Fibroblast of lung (primary cell): ENCODE measurements around the gene RNF145. TPM values are rescaled to one million over a fixed set of nuclear protein-coding genes. Genes with fewer than 3 reads are reported as not detected.
A peak's percentile ranks its signal among the peaks of the same experiment; 100 is the strongest.

Source experiments
- DNase-seq, 2 donors: peaks; one replicate each; pipeline versions ENCODE4 v3.0.0 to v3.0.0-alpha.2; 2010; ENCODE audit warnings: low read depth in 2 of 2
- H2AFZ ChIP-seq: 2 replicates; pipeline ENCODE4 v1.5.1; 2012; ENCODE audit warnings: low read length, control low read depth, inconsistent platforms
- H3K27ac ChIP-seq: 2 replicates; pipeline ENCODE4 v1.5.1; 2011; ENCODE audit warnings: low read length, control low read depth; ENCODE audit not compliant: insufficient read depth
- H3K27me3 ChIP-seq: 2 replicates; pipeline ENCODE4 v1.5.1; 2011; ENCODE audit warnings: mild to moderate bottlenecking, low read length; ENCODE audit not compliant: control insufficient read depth, insufficient read depth
- H3K36me3 ChIP-seq: 2 replicates; pipeline ENCODE4 v1.5.1; 2011; ENCODE audit warnings: low read length; ENCODE audit not compliant: control insufficient read depth, insufficient read depth
- H3K4me1 ChIP-seq: 2 replicates; pipeline ENCODE4 v1.5.1; 2011; ENCODE audit warnings: low read length; ENCODE audit not compliant: control insufficient read depth, insufficient read depth; ENCODE audit errors: extremely low read depth
- H3K4me2 ChIP-seq: 2 replicates; pipeline ENCODE4 v1.5.1; 2011; ENCODE audit warnings: low read length, control low read depth; ENCODE audit not compliant: insufficient read depth; ENCODE audit errors: extremely low read depth
- H3K4me3 ChIP-seq, 4 experiments: fragments of 200-600 bp in 1 of 4; sonication (generic) in 1 of 4; replicated peaks in 1 of 4; 2 replicates each; pipeline ENCODE4 v1.5.1; 2011 to 2016; ENCODE audit warnings: low read length in 4 of 4, low read depth in 3 of 4, mild to moderate bottlenecking in 3 of 4, control low read depth in 2 of 4, inconsistent platforms in 1 of 4, mixed read lengths in 1 of 4; ENCODE audit not compliant: insufficient read depth in 1 of 4; ENCODE audit errors: control extremely low read depth in 1 of 4
- H3K79me2 ChIP-seq: 2 replicates; pipeline ENCODE4 v1.5.1; 2012; ENCODE audit warnings: mild to moderate bottlenecking, low read length, inconsistent platforms; ENCODE audit not compliant: control insufficient read depth, insufficient read depth
- H3K9ac ChIP-seq: 2 replicates; pipeline ENCODE4 v1.5.1; 2011; ENCODE audit warnings: mild to moderate bottlenecking, low read length, control low read depth; ENCODE audit not compliant: insufficient read depth
- H3K9me3 ChIP-seq: 2 replicates; pipeline ENCODE4 v1.5.1; 2012; ENCODE audit warnings: low read depth, low read length; ENCODE audit not compliant: control insufficient read depth, insufficient read depth
- H4K20me1 ChIP-seq: 2 replicates; pipeline ENCODE4 v1.5.1; 2011; ENCODE audit warnings: low read length; ENCODE audit not compliant: control insufficient read depth, insufficient read depth; ENCODE audit errors: extremely low read depth
- EZH2 ChIP-seq: IDR thresholded peaks from 2 replicates; pipeline ENCODE4 v1.5.1; 2012; ENCODE audit warnings: low read length, control low read depth, mild to moderate bottlenecking; ENCODE audit errors: missing control alignments
- polyA plus RNA-seq, 2 donors: library from polyadenylated mRNA; depleted of rRNA in 1 of 2; stranded (reverse) in 1 of 2; unstranded in 1 of 2; fragments of >200 nt; gene quantifications; 2 replicates each; pipeline ENCODE4 v1.2.1, GENCODE V29; 2011 to 2012; ENCODE audit warnings: missing spikeins in 1 of 2
- total RNA-seq: library from RNA; depleted of rRNA; stranded (reverse); fragments of >200 nt; gene quantifications from 2 replicates; pipeline ENCODE4 v1.2.1, GENCODE V29; 2014
- TF ChIP-seq, protein P1 (sequence below), 2 donors: IDR thresholded peaks in 1 of 2; conservative IDR thresholded peaks in 1 of 2; 1 replicate in 1 of 2; 2 replicates in 1 of 2; pipeline ENCODE4 v1.5.1; 2011 to 2012; ENCODE audit warnings: low read length in 2 of 2, control low read depth in 1 of 2, inconsistent platforms in 1 of 2, low read depth in 1 of 2, mild to moderate bottlenecking in 1 of 2

RNF145 gene
- total and polyA plus RNA-seq, 2 donors (not counting 1 experiment from before 2014, with no cell fraction given), result 54.2 to 75.0 TPM

DNA sequence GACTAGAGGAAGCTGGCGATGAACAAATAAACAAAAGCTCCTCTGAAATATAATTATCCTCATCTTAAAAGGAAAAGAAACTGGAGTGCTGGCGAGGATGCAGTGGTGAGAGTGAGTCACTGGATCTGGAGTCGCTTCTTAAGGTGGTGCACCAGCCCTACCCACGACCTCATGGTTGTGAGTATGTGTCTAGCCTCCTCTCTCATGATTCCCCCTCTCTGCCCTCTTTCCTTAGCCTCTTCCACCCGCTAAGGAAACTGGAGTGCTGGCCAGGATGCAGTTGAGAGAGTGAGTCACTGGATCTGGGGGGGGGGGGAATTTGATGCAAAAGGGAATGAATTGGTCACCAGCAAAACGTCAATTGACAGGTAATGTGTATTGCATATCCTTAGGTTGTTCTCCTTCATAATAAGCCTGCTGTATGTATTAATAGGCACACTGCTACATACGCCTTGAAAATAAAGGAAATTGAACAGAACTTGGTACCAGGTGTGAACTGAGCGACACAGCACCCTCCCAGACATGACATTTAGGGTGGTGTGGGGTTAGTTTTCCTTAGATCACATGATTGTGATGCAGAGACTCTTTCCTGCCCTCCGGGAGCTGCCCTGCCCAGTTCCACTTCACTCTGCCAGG, 73.3 kb downstream of the RNF145 start:
- Histone ChIP-seq H3K9ac (no peak overlapping the region), H2AFZ (no peak overlapping the region), H3K27me3 (no peaks in the 10 kb centered on the region), H3K4me3 (no peak overlapping the region), H3K4me1 (peaks cover 3% of the 10 kb centered on the region), H3K36me3 (no peaks in the 10 kb centered on the region), H4K20me1 (no peaks in the 10 kb centered on the region), H3K4me2 (peak overlapping the region; percentile 42), H3K27ac (no peak overlapping the region), H3K9me3 (no peaks in the 10 kb centered on the region), H3K79me2 (no peaks in the 10 kb centered on the region)
- TF ChIP-seq, protein P1, sequence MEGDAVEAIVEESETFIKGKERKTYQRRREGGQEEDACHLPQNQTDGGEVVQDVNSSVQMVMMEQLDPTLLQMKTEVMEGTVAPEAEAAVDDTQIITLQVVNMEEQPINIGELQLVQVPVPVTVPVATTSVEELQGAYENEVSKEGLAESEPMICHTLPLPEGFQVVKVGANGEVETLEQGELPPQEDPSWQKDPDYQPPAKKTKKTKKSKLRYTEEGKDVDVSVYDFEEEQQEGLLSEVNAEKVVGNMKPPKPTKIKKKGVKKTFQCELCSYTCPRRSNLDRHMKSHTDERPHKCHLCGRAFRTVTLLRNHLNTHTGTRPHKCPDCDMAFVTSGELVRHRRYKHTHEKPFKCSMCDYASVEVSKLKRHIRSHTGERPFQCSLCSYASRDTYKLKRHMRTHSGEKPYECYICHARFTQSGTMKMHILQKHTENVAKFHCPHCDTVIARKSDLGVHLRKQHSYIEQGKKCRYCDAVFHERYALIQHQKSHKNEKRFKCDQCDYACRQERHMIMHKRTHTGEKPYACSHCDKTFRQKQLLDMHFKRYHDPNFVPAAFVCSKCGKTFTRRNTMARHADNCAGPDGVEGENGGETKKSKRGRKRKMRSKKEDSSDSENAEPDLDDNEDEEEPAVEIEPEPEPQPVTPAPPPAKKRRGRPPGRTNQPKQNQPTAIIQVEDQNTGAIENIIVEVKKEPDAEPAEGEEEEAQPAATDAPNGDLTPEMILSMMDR (conservative IDR thresholded peaks at IDR 0.05 in 1 of 2, IDR thresholded peaks at IDR 0.05 in 1 of 2; ENCODE audit: low read depth in 1 of 2, low read length in 2 of 2), result no peak
- no peak for TF ChIP-seq EZH2
- peak; percentile 67 to 90 for DNase-seq

DNA sequence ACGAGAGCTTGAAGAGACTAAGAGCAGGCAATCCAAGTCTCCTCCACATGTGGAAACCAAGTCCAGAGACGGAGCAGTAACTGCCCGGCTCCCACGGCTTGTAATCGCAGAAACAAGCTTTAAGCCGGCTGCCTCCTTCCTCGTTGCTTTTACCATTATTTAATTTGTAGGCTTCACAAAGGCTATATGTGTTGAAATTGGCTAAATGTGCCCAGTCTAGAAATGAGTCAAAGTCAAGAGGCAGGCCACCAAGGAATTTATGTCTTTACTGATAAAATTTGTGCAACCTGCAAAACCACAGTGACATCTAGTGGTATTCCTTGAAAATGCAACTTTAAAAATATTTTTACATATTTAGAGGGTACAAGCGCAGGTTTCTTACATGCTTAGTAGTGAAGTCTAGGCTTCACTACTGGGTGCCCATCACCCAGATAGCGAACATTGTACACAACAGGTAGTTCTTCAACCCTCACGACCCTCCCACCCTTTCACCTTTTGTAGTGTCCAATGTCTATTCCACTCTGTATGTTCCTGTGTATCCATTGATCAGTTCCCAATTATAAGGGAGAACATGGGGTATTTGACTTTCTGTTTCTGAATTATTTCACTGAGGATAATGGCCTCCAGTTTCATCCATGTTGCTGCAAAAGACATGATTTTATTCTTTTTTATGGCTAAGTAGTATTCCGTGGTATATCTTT, 76.2 kb downstream of the RNF145 start:
- TF ChIP-seq EZH2, result no peak
- TF ChIP-seq, protein P1 (conservative IDR thresholded peaks at IDR 0.05 in 1 of 2, IDR thresholded peaks at IDR 0.05 in 1 of 2; ENCODE audit: low read depth in 1 of 2, low read length in 2 of 2), result peak; percentile 62 to 66
- H3K4me2 ChIP-seq, result peak overlapping the region; percentile 48
- DNase-seq, result peak; percentile 68 to 87
- H3K4me1 ChIP-seq, result peaks cover 3% of the 10 kb centered on the region
- no peak overlapping the region for H3K9ac ChIP-seq
- H3K27me3 ChIP-seq, result no peaks in the 10 kb centered on the region
- peak overlapping the region; percentile 22 for H2AFZ ChIP-seq
- H3K27ac ChIP-seq, result no peak overlapping the region
- H3K9me3 ChIP-seq, result no peaks in the 10 kb centered on the region
- H3K36me3 ChIP-seq, result no peaks in the 10 kb centered on the region
- H3K79me2 ChIP-seq, result no peaks in the 10 kb centered on the region
- peak overlapping the region in 1 of 4 experiments; percentile 27 for H3K4me3 ChIP-seq
- H4K20me1 ChIP-seq, result no peaks in the 10 kb centered on the region

GRCh38 chr5:159132429-159133040, 76.8 kb downstream of the RNF145 start:
- no peak for DNase-seq

More at GRCh38 chr5:159132429-159133040, 76.8 kb downstream of the RNF145 start:
- TF ChIP-seq EZH2, result no peak
- TF ChIP-seq, protein P1 (conservative IDR thresholded peaks at IDR 0.05 in 1 of 2, IDR thresholded peaks at IDR 0.05 in 1 of 2; ENCODE audit: low read depth in 1 of 2, low read length in 2 of 2), result no peak
- H3K4me1 ChIP-seq, result peaks cover 3% of the 10 kb centered on the region
- no peaks in the 10 kb centered on the region for H3K36me3 ChIP-seq
- H3K4me3 ChIP-seq, result peak overlapping the region in 1 of 4 experiments; percentile 27
- no peak overlapping the region for H3K27ac ChIP-seq
- H3K79me2 ChIP-seq, result no peaks in the 10 kb centered on the region
- H2AFZ ChIP-seq, result peak overlapping the region; percentile 22
- no peak overlapping the region for H3K9ac ChIP-seq
- H3K27me3 ChIP-seq, result no peaks in the 10 kb centered on the region
- H4K20me1 ChIP-seq, result no peaks in the 10 kb centered on the region
- H3K4me2 ChIP-seq, result peak overlapping the region; percentile 48
- H3K9me3 ChIP-seq, result no peaks in the 10 kb centered on the region
